AG09319 (cell line): ENCODE data around the gene COPS7A.

Source experiments
- DNase-seq: peaks from one replicate; pipeline ENCODE4 v3.0.0-alpha.2; 2010; ENCODE audit warnings: low read depth; ENCODE audit errors: extremely low read depth
- CTCF ChIP-seq: IDR thresholded peaks from 2 replicates; pipeline ENCODE4 v1.5.1; 2011; ENCODE audit warnings: low read depth, mild to moderate bottlenecking, inconsistent platforms, low read length, moderate library complexity

The COPS7A gene

GRCh38 chr12:6745741-6746525 is 22.1 kb downstream of the COPS7A start:
- no peak for DNase-seq

GRCh38 chr12:6747216-6747615 is 23.4 kb downstream of the COPS7A start:
- DNase-seq = no peak
- no peak for TF ChIP-seq CTCF

More at GRCh38 chr12:6745741-6746525, 22.1 kb downstream of the COPS7A start:
- TF ChIP-seq CTCF = no peak

- no peak for DNase-seq
- TF ChIP-seq CTCF = no peak
Observed at GRCh38 chr12:6748761-6749160, 24.9 kb downstream of the COPS7A start.

- no peak for TF ChIP-seq CTCF
Observed at GRCh38 chr12:6750506-6750905, 26.7 kb downstream of the COPS7A start.

DNA sequence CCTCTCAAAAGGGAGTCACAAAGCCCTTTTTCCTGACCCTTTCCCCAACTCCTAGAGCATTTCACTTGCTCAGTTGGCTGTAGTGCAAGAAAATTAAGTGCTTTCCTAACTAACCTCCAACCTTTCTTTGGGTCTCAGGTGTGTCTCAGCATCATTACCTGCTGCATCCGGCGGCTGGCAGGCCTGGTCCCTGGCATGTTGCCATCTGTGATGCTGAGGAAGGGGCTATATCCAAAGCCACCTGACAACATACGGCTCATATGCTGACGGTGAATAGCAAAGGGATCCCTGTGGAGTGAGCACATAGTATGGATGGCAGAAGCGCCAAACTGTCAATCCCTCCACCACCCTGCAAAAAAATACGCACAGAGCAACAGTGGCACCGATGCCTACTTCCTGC is 27.9 kb downstream of the COPS7A start:
- TF ChIP-seq CTCF = no peak
- DNase-seq = no peak

More at GRCh38 chr12:6750506-6750905, 26.7 kb downstream of the COPS7A start:
- no peak for DNase-seq

DNA sequence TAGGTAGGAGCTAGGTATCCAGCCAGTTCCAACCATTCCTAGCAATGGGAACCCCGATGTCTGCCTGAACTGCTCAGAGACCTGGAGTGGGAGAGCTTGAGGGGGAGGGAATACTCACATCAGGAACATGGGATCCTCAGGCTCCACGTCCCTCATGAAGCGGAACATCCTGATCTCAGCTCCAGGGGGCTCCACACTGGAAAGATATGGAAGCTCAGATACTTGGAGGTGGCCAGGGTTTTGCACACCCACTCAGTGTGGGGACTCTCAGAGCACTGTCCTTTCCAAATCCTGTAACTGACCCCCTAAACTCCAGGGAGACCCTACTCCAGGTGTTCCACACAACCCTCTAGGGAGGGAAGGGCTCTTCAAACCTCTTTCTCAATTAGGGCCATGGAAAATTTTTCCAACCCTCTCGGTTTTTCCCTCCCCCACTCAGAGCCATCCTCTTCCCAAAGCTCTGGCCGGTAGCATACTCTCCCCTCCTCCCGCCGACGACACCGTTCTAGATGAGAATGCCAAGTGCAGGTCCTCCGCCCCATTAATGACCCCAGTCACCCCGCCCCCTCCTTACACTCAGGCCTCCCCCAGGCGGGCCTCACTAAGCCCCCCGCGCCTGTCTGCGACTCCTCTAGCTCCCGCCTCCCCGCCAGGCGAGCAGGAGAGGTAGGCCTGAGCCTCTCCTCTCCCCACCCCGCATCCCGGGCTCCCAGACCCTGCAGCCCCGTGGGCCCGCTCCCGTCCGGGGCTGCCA is 28.5 kb downstream of the COPS7A start:
- DNase-seq = no peak
- peak; percentile 47 for TF ChIP-seq CTCF

GRCh38 chr12:6752921-6753771 is 29.3 kb downstream of the COPS7A start, which contains the start of gene MLF2:
TSS of gene MLF2 (minus strand) at chr12:6753141. CDS start at chr12:6752334, 807 bp downstream.
- DNase-seq = peak; percentile 99
- TF ChIP-seq CTCF = peak; percentile 97
